Measurements from ENCODE around the gene SMIM20.

SMIM20 gene

DNA sequence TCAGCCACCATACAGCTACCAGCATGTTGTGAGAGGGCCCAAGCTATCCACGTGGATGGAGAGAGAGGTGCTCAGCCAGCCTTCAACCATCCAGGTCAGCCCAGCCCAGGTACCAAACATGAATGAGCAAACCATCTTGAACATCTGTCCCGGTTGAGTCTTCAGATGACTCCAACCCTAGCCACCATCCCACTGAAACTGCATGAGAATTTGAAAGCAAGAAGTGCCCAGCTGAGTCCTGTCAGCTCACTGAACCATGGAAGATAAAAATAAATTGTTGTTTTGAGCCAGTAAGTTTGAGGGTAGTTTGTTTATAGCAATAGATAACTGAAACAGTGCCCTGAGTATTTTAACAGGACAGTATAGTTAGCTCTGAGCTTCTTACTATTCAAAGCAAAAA is 43.9 kb upstream of the SMIM20 start:
- Histone ChIP-seq H3K36me3 (ENCODE audit: insufficient read depth, low read length) (no peaks in the 10 kb centered on the region), H3K4me2 (ENCODE audit: insufficient read depth, low read length) (no peak overlapping the region), H3K27me3 (ENCODE audit: insufficient read depth, low read length, poor library complexity) (no peaks in the 10 kb centered on the region), H3K9ac (ENCODE audit: low read depth, low read length) (no peak overlapping the region), H4K20me1 (ENCODE audit: insufficient read depth, low read length) (no peaks in the 10 kb centered on the region), H2AFZ (ENCODE audit: low read depth, low read length) (no peak overlapping the region), H3K9me3 (ENCODE audit: insufficient read depth, low read length, severe bottlenecking) (no peaks in the 10 kb centered on the region), H3K27ac (ENCODE audit: low read length) (no peak overlapping the region), H3K79me2 (ENCODE audit: insufficient read depth, low read length) (no peaks in the 10 kb centered on the region), H3K4me1 (ENCODE audit: insufficient read depth, low read length) (no peaks in the 10 kb centered on the region), H3K4me3 (ENCODE audit: low read depth in 1 of 2, low read length in 2 of 2) (no peak overlapping the region)
- TF ChIP-seq, protein P1, sequence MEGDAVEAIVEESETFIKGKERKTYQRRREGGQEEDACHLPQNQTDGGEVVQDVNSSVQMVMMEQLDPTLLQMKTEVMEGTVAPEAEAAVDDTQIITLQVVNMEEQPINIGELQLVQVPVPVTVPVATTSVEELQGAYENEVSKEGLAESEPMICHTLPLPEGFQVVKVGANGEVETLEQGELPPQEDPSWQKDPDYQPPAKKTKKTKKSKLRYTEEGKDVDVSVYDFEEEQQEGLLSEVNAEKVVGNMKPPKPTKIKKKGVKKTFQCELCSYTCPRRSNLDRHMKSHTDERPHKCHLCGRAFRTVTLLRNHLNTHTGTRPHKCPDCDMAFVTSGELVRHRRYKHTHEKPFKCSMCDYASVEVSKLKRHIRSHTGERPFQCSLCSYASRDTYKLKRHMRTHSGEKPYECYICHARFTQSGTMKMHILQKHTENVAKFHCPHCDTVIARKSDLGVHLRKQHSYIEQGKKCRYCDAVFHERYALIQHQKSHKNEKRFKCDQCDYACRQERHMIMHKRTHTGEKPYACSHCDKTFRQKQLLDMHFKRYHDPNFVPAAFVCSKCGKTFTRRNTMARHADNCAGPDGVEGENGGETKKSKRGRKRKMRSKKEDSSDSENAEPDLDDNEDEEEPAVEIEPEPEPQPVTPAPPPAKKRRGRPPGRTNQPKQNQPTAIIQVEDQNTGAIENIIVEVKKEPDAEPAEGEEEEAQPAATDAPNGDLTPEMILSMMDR (IDR thresholded peaks at IDR 0.05; ENCODE audit: borderline replicate concordance, extremely low read depth, low read length, poor library complexity, severe bottlenecking): no peak
- no peak for TF ChIP-seq EZH2 (IDR thresholded peaks at IDR 0.05; ENCODE audit: borderline replicate concordance, low read depth, low read length, severe bottlenecking)
- no peak for DNase-seq
- no peak for ATAC-seq (ENCODE audit: insufficient read depth, low read depth)

DNA sequence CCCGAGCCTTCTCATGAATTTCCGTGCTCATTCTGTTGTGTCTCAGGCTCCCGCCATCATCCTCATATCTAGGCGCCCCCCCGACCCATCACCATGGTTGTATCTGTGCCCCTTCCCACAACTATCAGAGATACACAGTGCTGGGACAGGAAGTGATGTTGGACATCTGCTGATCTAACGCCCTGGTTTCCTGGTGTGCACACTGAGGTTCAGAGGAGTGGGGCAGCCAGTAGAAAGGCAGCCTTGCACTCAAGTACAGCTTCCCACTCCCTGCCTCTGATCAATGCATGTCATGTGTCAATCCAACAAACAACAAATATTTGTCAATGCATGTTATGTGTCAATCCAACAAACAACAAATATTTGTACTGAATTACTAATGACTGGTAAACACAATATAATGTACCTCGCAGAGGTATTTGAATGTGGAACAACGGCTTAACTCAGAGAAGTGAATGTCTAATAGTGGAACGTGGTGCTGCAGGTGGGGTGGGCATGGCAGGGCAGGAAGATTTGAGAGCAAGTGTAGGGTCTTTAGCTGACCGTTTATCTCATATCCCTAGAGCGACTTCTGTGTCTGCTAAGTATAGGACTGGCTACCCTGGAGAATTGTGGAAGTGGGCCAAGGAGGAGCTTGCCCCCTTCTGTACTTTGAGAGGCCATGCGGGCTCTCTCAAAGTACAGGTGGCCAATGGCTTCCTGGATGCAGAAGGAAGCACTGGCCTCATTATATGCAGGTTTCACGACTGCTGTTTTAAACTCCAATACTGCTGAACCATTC is 41.0 kb upstream of the SMIM20 start:
- no peaks in the 10 kb centered on the region for H3K79me2 ChIP-seq (ENCODE audit: insufficient read depth, low read length)
- DNase-seq (no peak), ATAC-seq (ENCODE audit: insufficient read depth, low read depth) (no peak)
- no peak overlapping the region for H3K4me3 ChIP-seq (ENCODE audit: low read depth in 1 of 2, low read length in 2 of 2)
- H4K20me1 ChIP-seq (ENCODE audit: insufficient read depth, low read length): no peaks in the 10 kb centered on the region
- H3K4me1 ChIP-seq (ENCODE audit: insufficient read depth, low read length): no peaks in the 10 kb centered on the region
- H3K4me2 ChIP-seq (ENCODE audit: insufficient read depth, low read length): no peak overlapping the region
- no peaks in the 10 kb centered on the region for H3K36me3 ChIP-seq (ENCODE audit: insufficient read depth, low read length)
- no peak overlapping the region for H3K27ac ChIP-seq (ENCODE audit: low read length)
- H3K9ac ChIP-seq (ENCODE audit: low read depth, low read length): no peak overlapping the region
- no peak for TF ChIP-seq EZH2 (IDR thresholded peaks at IDR 0.05; ENCODE audit: borderline replicate concordance, low read depth, low read length, severe bottlenecking)
- TF ChIP-seq, protein P1 (IDR thresholded peaks at IDR 0.05; ENCODE audit: borderline replicate concordance, extremely low read depth, low read length, poor library complexity, severe bottlenecking): no peak
- H3K27me3 ChIP-seq (ENCODE audit: insufficient read depth, low read length, poor library complexity): no peaks in the 10 kb centered on the region
- H3K9me3 ChIP-seq (ENCODE audit: insufficient read depth, low read length, severe bottlenecking): no peaks in the 10 kb centered on the region
- no peak overlapping the region for H2AFZ ChIP-seq (ENCODE audit: low read depth, low read length)

DNA sequence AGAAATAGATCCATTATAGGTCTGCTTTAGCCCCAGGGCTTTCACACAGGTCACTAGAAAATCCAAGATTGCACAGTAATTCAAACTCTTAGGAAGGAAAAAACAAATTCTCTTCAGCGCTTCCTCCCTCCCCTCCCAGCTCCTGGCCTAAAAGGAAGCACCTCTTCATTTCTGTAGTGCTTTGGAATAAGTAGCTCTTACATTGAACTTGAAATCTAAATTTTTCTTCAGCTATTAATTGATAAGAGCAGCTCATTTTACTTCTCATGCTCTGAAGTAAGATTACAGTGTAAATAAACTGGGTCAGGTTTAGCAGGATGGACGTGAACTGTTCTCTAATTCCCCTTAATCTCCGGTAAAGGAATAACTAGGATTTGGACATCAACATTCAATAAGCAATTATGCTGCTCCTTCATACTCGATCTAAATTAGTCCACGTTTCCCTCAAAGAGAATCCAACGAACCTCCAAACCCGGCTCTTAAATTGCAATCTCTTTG is 40.3 kb upstream of the SMIM20 start:
- Histone ChIP-seq H3K4me3 (ENCODE audit: low read depth in 1 of 2, low read length in 2 of 2) (no peak overlapping the region), H3K36me3 (ENCODE audit: insufficient read depth, low read length) (no peaks in the 10 kb centered on the region), H2AFZ (ENCODE audit: low read depth, low read length) (no peak overlapping the region), H3K4me1 (ENCODE audit: insufficient read depth, low read length) (no peaks in the 10 kb centered on the region), H3K9ac (ENCODE audit: low read depth, low read length) (no peak overlapping the region), H3K79me2 (ENCODE audit: insufficient read depth, low read length) (no peaks in the 10 kb centered on the region), H4K20me1 (ENCODE audit: insufficient read depth, low read length) (no peaks in the 10 kb centered on the region), H3K9me3 (ENCODE audit: insufficient read depth, low read length, severe bottlenecking) (no peaks in the 10 kb centered on the region), H3K4me2 (ENCODE audit: insufficient read depth, low read length) (no peak overlapping the region), H3K27me3 (ENCODE audit: insufficient read depth, low read length, poor library complexity) (no peaks in the 10 kb centered on the region), H3K27ac (ENCODE audit: low read length) (no peak overlapping the region)
- DNase-seq (no peak), ATAC-seq (ENCODE audit: insufficient read depth, low read depth) (no peak)
- TF ChIP-seq EZH2 (IDR thresholded peaks at IDR 0.05; ENCODE audit: borderline replicate concordance, low read depth, low read length, severe bottlenecking): no peak
- TF ChIP-seq, protein P1 (IDR thresholded peaks at IDR 0.05; ENCODE audit: borderline replicate concordance, extremely low read depth, low read length, poor library complexity, severe bottlenecking): no peak
